BJ (cell line): ENCODE data around the gene PHGDH. TPM values are rescaled to one million over a fixed set of nuclear protein-coding genes. Genes with fewer than 3 reads are reported as not detected.

Experiments used
- polyA plus RNA-seq: library from polyadenylated mRNA; depleted of rRNA; stranded (reverse); fragments of >200 nt; gene quantifications from 2 replicates; pipeline ENCODE4 v1.2.3, GENCODE V29; 2011; rRNA removed

The PHGDH gene
- polyA plus RNA-seq, 1 experiment: 287 TPM

Other genes with a start within 250 kb of the PHGDH start
- gene HSD3B1, start 204.7 kb upstream of the PHGDH start, polyA plus RNA-seq: not detected in 2 replicates
- gene ZNF697, start 63.7 kb upstream of the PHGDH start, polyA plus RNA-seq: 3.2 and 5.7 TPM in 2 replicates
- gene HMGCS2, start 57.0 kb downstream of the PHGDH start, polyA plus RNA-seq: not detected in 2 replicates
- gene REG4, start 99.5 kb downstream of the PHGDH start, polyA plus RNA-seq: not detected in 2 replicates
- not detected in 2 replicates for gene ADAM30, start 184.6 kb downstream of the PHGDH start, polyA plus RNA-seq